ENCODE data around the gene PTH. TPM values are rescaled to one million over a fixed set of nuclear protein-coding genes. Genes with fewer than 3 reads are reported as not detected.

The PTH gene
- total and polyA plus RNA-seq, 9 of the 15 experiments (the other 6 are each of a cell fraction or from before 2014, with no cell fraction given) = not detected

DNA sequence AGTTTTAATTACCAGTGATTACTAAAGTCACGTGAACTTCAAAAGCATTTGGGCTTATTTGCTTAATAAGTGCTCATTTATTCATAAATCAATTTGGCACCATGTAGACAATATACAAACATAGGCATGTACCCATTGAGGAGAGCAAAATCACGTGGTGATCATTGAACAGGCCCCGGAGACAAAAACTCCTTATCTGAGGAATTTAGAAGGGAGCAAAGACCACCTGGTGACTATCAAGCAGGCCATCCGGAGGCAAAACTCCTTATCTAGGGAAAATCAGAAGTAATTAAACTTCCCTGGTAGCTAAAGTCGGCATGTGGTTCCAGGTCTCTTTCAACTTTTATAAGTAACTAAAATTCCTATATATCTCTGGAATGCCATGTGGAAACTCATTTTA lies 27.0 kb downstream of the PTH start:
- H3K4me3 ChIP-seq = no peak overlapping the region
- H3K79me2 ChIP-seq (ENCODE audit: control insufficient read depth, insufficient read depth, low read length) = no peaks in the 10 kb centered on the region
- TF ChIP-seq ZNF24 (IDR thresholded peaks at IDR 0.05) (no peak), SRSF7 (optimal IDR thresholded peaks at IDR 0.05; ENCODE audit: low read depth, low read length) (no peak), MIER1 (IDR thresholded peaks at IDR 0.05; ENCODE audit: low read depth) (no peak), RBM25 (IDR thresholded peaks at IDR 0.05; ENCODE audit: low read depth, low read length, severe bottlenecking) (no peak), SMC3 (conservative IDR thresholded peaks at IDR 0.05; ENCODE audit: insufficient read depth, low read depth, low read length) (no peak)
- TF ChIP-seq, protein P1, sequence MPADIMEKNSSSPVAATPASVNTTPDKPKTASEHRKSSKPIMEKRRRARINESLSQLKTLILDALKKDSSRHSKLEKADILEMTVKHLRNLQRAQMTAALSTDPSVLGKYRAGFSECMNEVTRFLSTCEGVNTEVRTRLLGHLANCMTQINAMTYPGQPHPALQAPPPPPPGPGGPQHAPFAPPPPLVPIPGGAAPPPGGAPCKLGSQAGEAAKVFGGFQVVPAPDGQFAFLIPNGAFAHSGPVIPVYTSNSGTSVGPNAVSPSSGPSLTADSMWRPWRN (IDR thresholded peaks at IDR 0.05; ENCODE audit: low read depth) = no peak
- intact Hi-C loops (cut with micrococcal nuclease) = loop anchor here (10.0 kb wide), 3 partner anchors 114 to 226 kb away; partner anchors contain the start of gene FAR1
- in situ Hi-C loops (cut with MboI) = no loop called here
- POLR2A ChIA-PET = no interaction called here
- H3K4me1 ChIP-seq (replicated peaks in 1 of 2; ENCODE audit: control insufficient read depth in 2 of 2, insufficient read depth in 2 of 2, low read length in 2 of 2) = peaks cover 0 to 5% of the 10 kb centered on the region in 2 experiments; a peak in 2 of 5 replicates
- 3% methylated on average over 5 of the region's 5 CpGs for WGBS (ENCODE audit: insufficient coverage, low coverage, missing lambda C conversion rate)
- H3K27ac ChIP-seq (ENCODE audit: extremely low read depth, low read depth, low read length) = no peak overlapping the region
- no peaks in the 10 kb centered on the region for H3K27me3 ChIP-seq (ENCODE audit: control insufficient read depth in 2 of 2, insufficient read depth in 2 of 2, low read length in 2 of 2)
- no peak overlapping the region for H3K4me2 ChIP-seq (ENCODE audit: insufficient read depth, low read length)
- no peak for ATAC-seq
- BruUV-seq (replicated peaks) = no TSS peak
- no peaks in the 10 kb centered on the region for H3K9me3 ChIP-seq (replicated peaks; ENCODE audit: control insufficient read depth, insufficient read depth, low read depth, low read length)
- no peaks in the 10 kb centered on the region for H3K9me1 ChIP-seq (ENCODE audit: control insufficient read depth, insufficient read depth, low read length)
- H4K20me1 ChIP-seq (replicated peaks; ENCODE audit: control insufficient read depth, insufficient read depth, low read length) = no peaks in the 10 kb centered on the region
- CTCF ChIA-PET (ENCODE audit: low intra/inter-chr PET ratio) = no interaction called here
- H2AFZ ChIP-seq (ENCODE audit: low read depth, low read length) = no peak overlapping the region
- FAIRE-seq = no peak
- DNase-seq (ENCODE audit: extremely low read depth in 1 of 4, low spot score in 3 of 4) = no peak
- H3K36me3 ChIP-seq (ENCODE audit: control insufficient read depth, insufficient read depth, low read length) = no peaks in the 10 kb centered on the region
- no peak overlapping the region for H3K9ac ChIP-seq (ENCODE audit: insufficient read depth in 1 of 2, low read depth in 2 of 2, low read length in 2 of 2)

Measured in K562 (cell line).